Midbrain (tissue), 1 donor: Measurements from ENCODE around the gene CTF1.

Source experiments
- DNase-seq: peaks from one replicate; lab custom pipeline; 2025; lab: John Stamatoyannopoulos, UW

The CTF1 gene

DNA sequence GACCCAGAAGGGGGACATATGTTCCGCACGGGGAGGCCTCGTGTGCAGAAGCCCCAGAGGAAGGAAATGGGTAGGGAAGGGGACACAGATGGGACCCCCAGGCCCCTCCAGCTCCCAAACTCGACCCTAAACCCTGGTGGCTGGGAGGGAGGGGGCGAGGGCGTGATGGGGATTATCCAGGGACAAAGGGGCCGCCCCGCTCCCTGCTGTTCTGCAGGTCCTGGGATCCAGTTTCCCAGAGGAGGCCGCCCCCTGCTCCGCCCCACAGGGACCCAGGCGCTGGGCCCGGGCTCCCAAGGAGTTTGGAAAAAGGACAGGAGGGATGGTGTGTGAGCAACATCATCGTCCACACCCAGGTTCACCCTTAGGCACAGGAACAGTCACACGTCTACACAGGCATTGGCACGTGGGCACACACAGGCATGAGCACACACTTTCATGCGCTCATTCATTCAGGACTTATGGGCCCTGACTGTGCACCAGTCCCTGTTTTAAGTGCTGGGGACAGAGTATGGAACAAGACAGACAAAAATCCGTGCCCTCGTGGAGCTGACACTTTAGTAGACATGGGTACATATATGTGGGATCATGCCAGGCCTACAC, 14.1 kb downstream of the CTF1 start:
- no peak for DNase-seq

GRCh38 chr16:30912794-30913412, 16.5 kb downstream of the CTF1 start:
- no peak for DNase-seq

GRCh38 chr16:30914830-30915229, 18.4 kb downstream of the CTF1 start:
- DNase-seq: no peak

- DNase-seq: no peak
Measured at GRCh38 chr16:30918614-30919013, 22.2 kb downstream of the CTF1 start.

- no peak for DNase-seq
Measured at GRCh38 chr16:30920891-30921290, 24.5 kb downstream of the CTF1 start.

- DNase-seq: no peak
Measured at GRCh38 chr16:30921459-30921747, 25.0 kb downstream of the CTF1 start.

- DNase-seq: peak; percentile 85
Measured at GRCh38 chr16:30921748-30922419, 25.5 kb downstream of the CTF1 start.

DNA sequence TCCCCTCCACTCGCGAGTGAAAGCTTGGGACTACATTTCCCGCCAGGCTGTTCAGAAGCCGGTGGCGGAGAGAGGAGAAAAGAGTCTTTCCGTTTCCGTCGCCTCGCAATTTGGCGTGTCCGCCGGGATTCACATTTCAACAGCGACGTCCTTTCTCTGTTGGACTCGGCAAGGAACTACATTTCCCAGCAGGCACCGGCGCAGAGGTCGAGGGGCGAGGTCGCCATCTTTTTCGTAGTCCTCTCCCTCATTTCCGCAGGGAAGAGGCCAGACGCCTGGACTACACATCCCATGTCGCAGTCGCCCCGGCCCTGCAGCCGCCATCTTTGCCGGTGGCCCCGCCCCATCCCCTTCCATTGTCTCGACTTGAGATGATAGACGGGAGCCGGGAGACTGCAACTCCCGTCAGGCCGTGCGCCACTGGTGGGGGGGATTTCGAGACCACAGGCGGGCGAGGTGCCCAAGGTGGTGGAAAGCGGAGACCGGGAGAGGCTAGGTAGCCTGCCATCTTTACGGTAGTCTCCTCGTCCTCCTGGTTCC, 26.1 kb downstream of the CTF1 start:
- DNase-seq: peak; percentile 100

DNA sequence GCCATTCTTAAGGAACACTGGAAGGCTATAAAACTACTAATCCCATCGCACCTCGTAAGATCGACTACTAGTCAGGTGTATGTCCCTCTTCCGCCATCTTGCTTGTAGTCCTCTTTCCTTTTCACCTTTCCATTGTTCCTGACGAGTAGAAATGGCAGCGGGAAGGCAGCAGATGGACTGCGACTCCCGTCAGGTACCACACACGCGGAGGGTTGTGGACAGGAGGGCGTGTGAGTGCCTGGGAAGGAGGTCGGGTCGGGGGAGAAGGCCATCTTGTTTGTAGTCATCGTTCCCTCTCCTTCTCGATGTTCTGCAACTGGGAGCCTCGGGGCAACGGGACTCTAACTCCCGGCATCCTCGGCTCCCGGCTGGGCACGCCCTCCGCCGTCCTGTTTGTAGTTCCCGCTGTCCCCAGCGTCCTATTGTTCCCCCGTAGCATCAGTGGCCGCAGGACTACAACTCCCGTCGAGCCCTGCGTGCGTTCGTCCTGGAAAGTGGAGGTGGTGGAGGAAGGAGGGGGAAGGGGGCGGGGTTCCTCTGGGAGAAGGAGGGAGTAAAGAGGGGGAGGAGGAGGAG, 26.6 kb downstream of the CTF1 start:
- peak; percentile 100 for DNase-seq

DNA sequence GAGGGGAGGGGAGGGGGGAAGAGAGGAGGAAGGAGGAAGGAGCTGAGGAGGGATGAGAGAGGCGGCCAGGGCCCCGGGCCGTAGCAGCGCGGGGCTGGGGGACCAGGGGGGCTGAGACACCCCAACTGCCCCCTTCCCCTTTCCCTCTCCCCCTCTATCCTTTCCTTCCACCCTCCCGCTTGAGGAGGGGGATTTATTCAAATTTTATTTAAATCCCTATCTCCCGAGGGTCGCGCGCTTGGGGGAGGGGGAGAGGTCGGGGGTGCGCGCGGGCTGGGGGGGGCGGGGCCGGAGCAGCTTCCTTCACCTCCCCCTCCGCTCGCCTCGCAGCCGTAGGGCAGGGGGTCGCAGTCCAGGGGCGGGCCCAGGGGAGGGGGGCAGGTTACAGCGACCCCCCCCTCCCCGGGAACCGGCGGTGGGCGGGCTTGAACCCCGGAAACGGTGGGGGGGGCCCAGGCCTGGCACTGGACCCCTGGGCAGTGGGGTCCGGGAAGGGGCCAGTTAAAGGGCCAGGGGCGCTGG, 27.2 kb downstream of the CTF1 start, which contains the start of gene FBXL19:
Gene FBXL19 (plus strand): TSS at position 19 of the 522 bp plus-strand sequence. CDS start 2,183 bp downstream, outside the sequence.
- DNase-seq: no peak

DNA sequence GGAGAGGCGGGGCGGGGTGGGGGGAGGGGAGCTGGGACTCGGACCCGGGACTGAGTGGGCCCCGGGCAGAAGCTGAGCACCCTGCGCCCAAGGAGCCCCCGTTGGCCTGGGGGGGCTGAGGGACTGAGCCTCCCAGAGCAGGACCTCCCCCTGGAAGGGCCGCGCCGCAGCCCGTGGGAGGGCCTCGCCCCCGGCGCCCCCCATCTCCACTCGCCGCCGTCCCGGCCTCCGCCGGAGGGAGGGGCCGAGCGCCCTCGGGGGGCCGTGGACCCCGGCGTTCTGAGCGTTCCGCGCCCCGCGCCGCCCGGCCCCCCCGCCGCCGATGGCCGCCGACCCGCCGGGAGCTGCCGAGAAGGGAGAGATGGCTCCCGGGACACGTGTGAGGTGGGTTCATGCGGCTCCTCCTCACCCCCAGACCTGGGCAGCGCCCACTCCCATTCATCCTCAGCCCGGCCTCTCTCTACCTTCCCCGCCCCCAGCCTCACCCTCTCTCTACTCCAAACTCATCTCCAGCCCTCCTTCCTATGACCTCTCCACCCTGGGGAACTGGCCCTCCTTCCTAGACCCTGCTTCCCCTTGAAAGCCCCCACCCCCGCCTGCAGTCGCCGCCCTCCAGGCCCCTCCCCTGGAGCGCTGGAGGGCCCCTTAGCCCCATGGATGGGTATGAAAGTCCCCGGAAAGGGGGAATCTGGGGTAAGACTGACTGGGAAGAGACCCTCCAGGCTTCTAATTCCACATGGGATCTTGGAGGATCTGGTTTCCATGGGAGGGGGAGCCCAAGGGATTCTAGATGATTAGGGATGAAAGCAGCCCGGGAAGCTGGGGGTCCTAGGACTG, 27.9 kb downstream of the CTF1 start:
- no peak for DNase-seq

- no peak for DNase-seq
Measured at GRCh38 chr16:30924913-30925631, 28.7 kb downstream of the CTF1 start.

GRCh38 chr16:30925632-30925987, 29.2 kb downstream of the CTF1 start:
- DNase-seq: no peak

DNA sequence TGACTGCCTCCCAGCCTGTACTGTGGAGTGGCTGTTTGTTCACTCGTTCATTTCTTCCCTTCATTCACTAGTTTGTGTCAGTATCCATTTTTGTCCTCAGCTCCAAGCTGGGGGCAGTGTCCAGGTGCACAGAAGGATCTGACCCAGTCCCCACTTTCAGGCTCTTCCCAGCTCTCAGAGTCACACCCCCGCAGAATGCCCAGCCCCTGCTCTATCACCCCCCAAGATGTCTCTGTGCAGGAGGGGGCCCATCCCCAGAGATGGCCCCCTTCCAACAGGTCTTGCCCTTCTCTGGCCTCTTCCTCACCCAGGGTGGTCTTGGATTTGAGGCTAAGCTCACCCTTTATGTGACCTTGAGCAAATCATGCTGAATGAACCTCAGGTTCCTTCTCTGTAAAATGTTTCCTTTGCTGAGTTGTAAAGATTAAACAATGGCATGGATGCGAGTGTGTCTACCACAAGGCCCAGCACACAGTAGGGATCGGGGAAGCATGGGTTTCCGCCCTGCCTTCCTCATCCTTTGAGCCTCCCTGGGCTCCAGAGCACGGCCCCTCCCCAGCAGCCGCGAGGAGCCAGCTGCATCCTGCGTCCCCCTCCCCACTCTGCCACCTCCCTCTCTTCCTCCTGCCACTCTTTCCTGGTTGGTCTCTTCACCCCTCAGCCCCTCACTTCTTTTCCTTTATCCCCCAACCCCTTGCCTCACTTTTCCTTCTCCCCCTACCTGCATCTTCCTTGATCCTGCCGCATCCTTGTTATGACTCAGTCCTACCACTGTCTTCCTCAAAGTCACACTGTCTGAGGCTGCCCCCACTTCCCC, 29.8 kb downstream of the CTF1 start:
- no peak for DNase-seq

DNA sequence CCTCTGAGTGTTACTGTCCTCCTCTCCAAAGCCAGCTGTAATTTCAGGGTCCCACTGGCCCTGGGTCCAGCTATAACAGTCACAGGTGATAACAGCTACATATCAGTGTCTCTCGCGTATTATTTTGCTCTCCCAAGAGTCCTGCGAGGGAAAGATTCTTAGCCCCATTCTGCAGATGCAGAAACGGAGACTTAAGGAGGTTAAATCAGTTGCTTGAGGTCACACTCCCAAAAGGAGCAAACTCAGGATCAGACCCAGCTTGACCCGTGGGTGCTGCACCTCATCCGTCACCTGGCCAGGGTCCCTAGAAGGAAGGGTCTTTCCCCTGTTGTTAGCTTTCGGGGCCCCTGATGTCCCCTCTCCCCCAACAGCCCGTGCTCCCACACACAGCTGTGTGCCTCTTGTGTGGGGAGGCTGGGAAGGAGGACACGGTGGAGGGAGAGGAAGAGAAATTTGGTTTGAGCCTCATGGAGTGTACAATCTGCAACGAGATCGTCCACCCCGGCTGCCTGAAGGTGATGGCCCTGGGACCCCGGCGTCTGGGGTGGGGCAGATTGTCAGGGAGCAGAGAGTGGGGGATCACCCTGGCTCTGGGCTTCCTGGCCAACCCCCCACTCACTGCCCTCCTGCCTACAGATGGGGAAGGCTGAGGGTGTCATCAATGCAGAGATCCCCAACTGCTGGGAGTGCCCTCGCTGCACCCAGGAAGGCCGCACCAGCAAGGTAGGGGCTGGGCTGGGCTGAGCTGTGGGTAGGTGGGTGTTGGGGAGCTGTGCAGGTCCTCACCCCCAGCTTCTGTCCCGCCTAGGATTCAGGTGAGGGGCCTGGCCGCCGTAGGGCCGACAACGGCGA, 30.7 kb downstream of the CTF1 start:
- no peak for DNase-seq

- DNase-seq: peak; percentile 79
Measured at GRCh38 chr16:30927789-30928378, 31.5 kb downstream of the CTF1 start.

- DNase-seq: no peak
Measured at GRCh38 chr16:30928390-30928789, 32.0 kb downstream of the CTF1 start.

DNA sequence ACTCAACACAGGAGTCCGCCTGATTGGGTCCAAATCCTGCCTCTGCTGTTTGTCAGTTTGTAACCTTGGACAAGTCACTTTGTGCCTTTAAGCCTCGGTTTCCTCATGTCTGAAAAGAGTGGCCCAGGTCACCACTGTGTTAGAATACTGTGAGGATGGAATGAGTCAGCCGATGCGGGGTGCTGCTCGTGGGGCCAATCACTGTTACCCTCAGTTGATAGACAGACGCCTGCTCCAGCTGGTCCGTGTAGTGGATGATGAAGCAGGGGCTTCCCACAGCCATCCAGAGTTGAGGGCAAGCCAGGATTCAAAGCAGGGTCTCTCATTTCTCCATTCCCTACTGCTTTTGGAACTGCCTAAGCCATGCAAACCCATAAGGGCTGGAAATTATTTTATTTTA, 32.8 kb downstream of the CTF1 start:
- DNase-seq: no peak

DNA sequence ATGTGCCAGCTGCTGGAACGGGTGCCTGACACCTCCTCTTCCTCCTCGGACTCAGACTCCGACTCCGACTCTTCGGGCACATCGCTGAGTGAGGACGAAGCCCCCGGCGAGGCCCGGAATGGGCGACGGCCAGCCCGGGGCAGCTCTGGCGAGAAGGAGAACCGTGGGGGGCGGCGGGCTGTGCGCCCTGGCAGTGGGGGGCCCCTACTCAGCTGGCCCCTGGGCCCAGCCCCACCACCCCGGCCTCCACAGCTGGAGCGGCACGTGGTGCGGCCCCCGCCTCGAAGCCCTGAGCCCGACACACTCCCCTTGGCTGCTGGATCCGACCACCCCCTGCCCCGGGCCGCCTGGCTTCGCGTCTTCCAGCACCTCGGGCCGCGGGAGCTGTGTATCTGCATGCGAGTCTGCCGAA, 33.8 kb downstream of the CTF1 start:
- DNase-seq: no peak
